Neural cell (in vitro differentiated cells): ENCODE measurements around the gene ANKIB1.

Source experiments
- CTCF ChIP-seq: fragments of 450-650 bp; IDR thresholded peaks from 2 replicates; pipeline ENCODE4 v1.5.1; 2014; ENCODE audit warnings: antibody characterized with exemption, mild to moderate bottlenecking, moderate library complexity; ENCODE audit not compliant: poor library complexity, severe bottlenecking
- EP300 ChIP-seq: fragments of 450-650 bp; conservative IDR thresholded peaks from 2 replicates; pipeline ENCODE4 v1.6.1; 2014; ENCODE audit warnings: antibody characterized with exemption, mild to moderate bottlenecking, moderate library complexity; ENCODE audit not compliant: poor library complexity, severe bottlenecking
- EZH2 ChIP-seq: fragments of 200-600, 300-800 bp; shearing (Covaris generic), sonication (generic); IDR thresholded peaks from 2 replicates; pipeline ENCODE4 v1.6.1; 2014; ENCODE audit warnings: antibody characterized with exemption, low read length, borderline replicate concordance, mild to moderate bottlenecking; ENCODE audit not compliant: insufficient read depth, poor library complexity, severe bottlenecking
- POLR2AphosphoS5 ChIP-seq: IDR thresholded peaks from 2 replicates; pipeline ENCODE4 v1.6.1; 2012
- RAD21 ChIP-seq: fragments of 450-650 bp; conservative IDR thresholded peaks from 2 replicates; pipeline ENCODE4 v1.6.1; 2014; ENCODE audit warnings: antibody characterized with exemption, mild to moderate bottlenecking, moderate library complexity
- SMC3 ChIP-seq: fragments of 450-650 bp; conservative IDR thresholded peaks from 2 replicates; pipeline ENCODE4 v1.6.1; 2014; ENCODE audit warnings: antibody characterized with exemption, mild to moderate bottlenecking, moderate library complexity; ENCODE audit not compliant: poor library complexity
- TF ChIP-seq, protein P1 (sequence below): IDR thresholded peaks from 2 replicates; pipeline ENCODE4 v1.6.1; 2012; ENCODE audit warnings: borderline replicate concordance

DNA sequence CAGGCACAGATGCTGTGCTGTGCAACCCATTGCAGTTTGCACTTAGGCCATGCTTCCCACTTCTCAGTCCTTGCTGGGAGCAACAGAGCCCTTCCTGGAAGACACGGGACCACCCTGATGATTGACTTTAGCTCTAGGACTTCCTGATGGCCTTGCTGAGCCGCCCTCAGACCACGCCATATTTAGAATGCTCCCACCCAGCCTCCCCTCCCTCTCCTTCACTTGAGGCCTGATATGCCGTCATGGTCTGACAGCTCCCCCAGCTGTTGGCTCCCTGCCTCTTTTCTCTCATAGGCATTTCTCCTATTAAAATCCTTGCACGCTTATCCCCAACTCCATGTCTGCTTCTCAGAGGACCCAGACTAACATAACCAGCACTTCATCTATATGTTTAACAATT is 172.1 kb downstream of the ANKIB1 start:
- no peak for TF ChIP-seq RAD21
- TF ChIP-seq CTCF, result no peak
- TF ChIP-seq, protein P1, sequence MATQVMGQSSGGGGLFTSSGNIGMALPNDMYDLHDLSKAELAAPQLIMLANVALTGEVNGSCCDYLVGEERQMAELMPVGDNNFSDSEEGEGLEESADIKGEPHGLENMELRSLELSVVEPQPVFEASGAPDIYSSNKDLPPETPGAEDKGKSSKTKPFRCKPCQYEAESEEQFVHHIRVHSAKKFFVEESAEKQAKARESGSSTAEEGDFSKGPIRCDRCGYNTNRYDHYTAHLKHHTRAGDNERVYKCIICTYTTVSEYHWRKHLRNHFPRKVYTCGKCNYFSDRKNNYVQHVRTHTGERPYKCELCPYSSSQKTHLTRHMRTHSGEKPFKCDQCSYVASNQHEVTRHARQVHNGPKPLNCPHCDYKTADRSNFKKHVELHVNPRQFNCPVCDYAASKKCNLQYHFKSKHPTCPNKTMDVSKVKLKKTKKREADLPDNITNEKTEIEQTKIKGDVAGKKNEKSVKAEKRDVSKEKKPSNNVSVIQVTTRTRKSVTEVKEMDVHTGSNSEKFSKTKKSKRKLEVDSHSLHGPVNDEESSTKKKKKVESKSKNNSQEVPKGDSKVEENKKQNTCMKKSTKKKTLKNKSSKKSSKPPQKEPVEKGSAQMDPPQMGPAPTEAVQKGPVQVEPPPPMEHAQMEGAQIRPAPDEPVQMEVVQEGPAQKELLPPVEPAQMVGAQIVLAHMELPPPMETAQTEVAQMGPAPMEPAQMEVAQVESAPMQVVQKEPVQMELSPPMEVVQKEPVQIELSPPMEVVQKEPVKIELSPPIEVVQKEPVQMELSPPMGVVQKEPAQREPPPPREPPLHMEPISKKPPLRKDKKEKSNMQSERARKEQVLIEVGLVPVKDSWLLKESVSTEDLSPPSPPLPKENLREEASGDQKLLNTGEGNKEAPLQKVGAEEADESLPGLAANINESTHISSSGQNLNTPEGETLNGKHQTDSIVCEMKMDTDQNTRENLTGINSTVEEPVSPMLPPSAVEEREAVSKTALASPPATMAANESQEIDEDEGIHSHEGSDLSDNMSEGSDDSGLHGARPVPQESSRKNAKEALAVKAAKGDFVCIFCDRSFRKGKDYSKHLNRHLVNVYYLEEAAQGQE, result no peak
- TF ChIP-seq EP300, result no peak
- no peak for TF ChIP-seq EZH2
- no peak for TF ChIP-seq POLR2AphosphoS5
- TF ChIP-seq SMC3, result no peak
